NT2/D1 (cell line): Measurements from ENCODE around the gene GRIA4.

Source experiments
- YY1 ChIP-seq: IDR thresholded peaks from 2 replicates; pipeline ENCODE4 v1.6.1; 2011; ENCODE audit not compliant: insufficient read length, insufficient read depth
- ZNF274 ChIP-seq: IDR thresholded peaks from 2 replicates; pipeline ENCODE4 v1.6.1; 2011; ENCODE audit warnings: mild to moderate bottlenecking, low read depth, low read length

DNA sequence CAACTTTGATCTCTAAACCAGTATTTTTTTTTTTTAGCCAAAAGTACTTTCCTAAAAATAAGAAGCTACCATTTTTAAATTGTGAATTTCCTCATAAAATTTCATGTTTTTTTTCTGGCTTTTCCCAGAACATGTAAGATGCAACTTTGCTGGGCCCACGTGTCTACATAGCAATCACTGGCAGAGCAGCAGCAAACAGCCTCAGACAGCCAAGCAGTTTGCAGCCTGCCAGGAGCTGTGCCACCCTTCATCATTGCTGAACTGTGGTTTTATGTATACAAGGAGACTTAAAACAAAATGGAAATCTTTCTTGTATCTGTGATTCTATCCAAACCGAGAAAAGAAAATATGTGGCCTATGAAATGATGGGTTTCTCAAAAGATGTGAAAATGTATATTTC is 110.2 kb downstream of the GRIA4 start:
- TF ChIP-seq YY1 (no peak), ZNF274 (no peak)
